ENCODE results near the gene SLC35D1. TPM values are rescaled to one million over a fixed set of nuclear protein-coding genes. Genes with fewer than 3 reads are reported as not detected.

Gene SLC35D1
- polyA plus RNA-seq, 1 experiment = 28.9 TPM

- no peak overlapping the region for H3K4me3 ChIP-seq (ENCODE audit: low read depth, low read length)
- CTCF ChIA-PET = interaction anchor here (1.3 to 4.6 kb wide), 3 partner anchors 25 to 128 kb away, joined by 5 to 28 read pairs (median 7); no protein-coding TSS in a partner anchor
- H3K9me3 ChIP-seq (ENCODE audit: control insufficient read depth, insufficient read depth, low read length) = no peaks in the 10 kb centered on the region
- no peak for TF ChIP-seq CTCF (IDR thresholded peaks at IDR 0.05; ENCODE audit: low read depth, low read length)
- H3K27me3 ChIP-seq (ENCODE audit: control insufficient read depth, insufficient read depth, low read length) = no peaks in the 10 kb centered on the region
- no peak for DNase-seq (ENCODE audit: low read depth, low spot score)
- H3K27ac ChIP-seq (ENCODE audit: low read depth, low read length) = no peak overlapping the region
- POLR2A ChIA-PET = interaction anchor here (1.0 to 2.2 kb wide), 2 partner anchors 21 to 33 kb away, joined by 4 to 8 read pairs; partner anchors contain the start of gene SLC35D1
Observed at GRCh38 chr1:67020765-67021164, 33.2 kb downstream of the SLC35D1 start.

GRCh38 chr1:67020304-67020703 lies 33.6 kb downstream of the SLC35D1 start:
- ChIA-PET POLR2A (interaction anchor here (0.6 to 2.2 kb wide), 5 partner anchors 21 to 457 kb away, joined by 3 to 8 read pairs (median 4); partner anchors contain the start of genes DNAI4, MIER1 and SLC35D1), CTCF (interaction anchor here (1.1 to 4.6 kb wide), 4 partner anchors 24 to 128 kb away, joined by 4 to 28 read pairs (median 6); no protein-coding TSS in a partner anchor)
- no peak for TF ChIP-seq CTCF (IDR thresholded peaks at IDR 0.05; ENCODE audit: low read depth, low read length)
- Histone ChIP-seq H3K27me3 (ENCODE audit: control insufficient read depth, insufficient read depth, low read length) (no peaks in the 10 kb centered on the region), H3K9me3 (ENCODE audit: control insufficient read depth, insufficient read depth, low read length) (no peaks in the 10 kb centered on the region), H3K4me3 (ENCODE audit: low read depth, low read length) (no peak overlapping the region), H3K27ac (ENCODE audit: low read depth, low read length) (no peak overlapping the region)
- DNase-seq (ENCODE audit: low read depth, low spot score) = no peak

GRCh38 chr1:67019600-67020136 lies 34.3 kb downstream of the SLC35D1 start:
- CTCF ChIA-PET = interaction anchor here (1.1 to 4.6 kb wide), 3 partner anchors 23 to 129 kb away, joined by 4 to 28 read pairs (median 7); no protein-coding TSS in a partner anchor
- Histone ChIP-seq H3K27me3 (ENCODE audit: control insufficient read depth, insufficient read depth, low read length) (no peaks in the 10 kb centered on the region), H3K4me3 (ENCODE audit: low read depth, low read length) (no peak overlapping the region), H3K27ac (ENCODE audit: low read depth, low read length) (peak overlapping the region; percentile 68), H3K9me3 (ENCODE audit: control insufficient read depth, insufficient read depth, low read length) (no peaks in the 10 kb centered on the region)
- no peak for TF ChIP-seq CTCF (IDR thresholded peaks at IDR 0.05; ENCODE audit: low read depth, low read length)
- DNase-seq (ENCODE audit: low read depth, low spot score) = no peak
- POLR2A ChIA-PET = interaction anchor here (0.6 to 2.2 kb wide), 5 partner anchors 22 to 458 kb away, joined by 3 to 8 read pairs (median 4); partner anchors contain the start of genes DNAI4, MIER1 and SLC35D1

- H3K9me3 ChIP-seq (ENCODE audit: control insufficient read depth, insufficient read depth, low read length) = no peaks in the 10 kb centered on the region
- H3K4me3 ChIP-seq (ENCODE audit: low read depth, low read length) = no peak overlapping the region
- ChIA-PET CTCF (interaction anchor here (1.1 to 4.6 kb wide), 2 partner anchors 23 to 129 kb away, joined by 4 to 28 read pairs; no protein-coding TSS in a partner anchor), POLR2A (interaction anchor here (1.3 to 2.2 kb wide), 2 partner anchors 23 to 41 kb away, joined by 7 to 8 read pairs; no protein-coding TSS in a partner anchor)
- H3K27me3 ChIP-seq (ENCODE audit: control insufficient read depth, insufficient read depth, low read length) = no peaks in the 10 kb centered on the region
- no peak for TF ChIP-seq CTCF (IDR thresholded peaks at IDR 0.05; ENCODE audit: low read depth, low read length)
- H3K27ac ChIP-seq (ENCODE audit: low read depth, low read length) = peak overlapping the region; percentile 68
- DNase-seq (ENCODE audit: low read depth, low spot score) = no peak
Observed at GRCh38 chr1:67019121-67019520, 34.8 kb downstream of the SLC35D1 start.

- DNase-seq (ENCODE audit: low read depth, low spot score) = no peak
- ChIA-PET CTCF (interaction anchor here (4.6 kb wide), 1 partner anchor 130 kb away, joined by 28 read pairs; no protein-coding TSS in a partner anchor), POLR2A (interaction anchor here (2.2 kb wide), 1 partner anchor 23 kb away, joined by 8 read pairs; no protein-coding TSS in a partner anchor)
- no peaks in the 10 kb centered on the region for H3K9me3 ChIP-seq (ENCODE audit: control insufficient read depth, insufficient read depth, low read length)
- no peak overlapping the region for H3K4me3 ChIP-seq (ENCODE audit: low read depth, low read length)
- H3K27ac ChIP-seq (ENCODE audit: low read depth, low read length) = no peak overlapping the region
- no peak for TF ChIP-seq CTCF (IDR thresholded peaks at IDR 0.05; ENCODE audit: low read depth, low read length)
- H3K27me3 ChIP-seq (ENCODE audit: control insufficient read depth, insufficient read depth, low read length) = no peaks in the 10 kb centered on the region
Observed at GRCh38 chr1:67018574-67018973, 35.4 kb downstream of the SLC35D1 start.
